ENCODE measurements around the gene SFTPB.

DNA sequence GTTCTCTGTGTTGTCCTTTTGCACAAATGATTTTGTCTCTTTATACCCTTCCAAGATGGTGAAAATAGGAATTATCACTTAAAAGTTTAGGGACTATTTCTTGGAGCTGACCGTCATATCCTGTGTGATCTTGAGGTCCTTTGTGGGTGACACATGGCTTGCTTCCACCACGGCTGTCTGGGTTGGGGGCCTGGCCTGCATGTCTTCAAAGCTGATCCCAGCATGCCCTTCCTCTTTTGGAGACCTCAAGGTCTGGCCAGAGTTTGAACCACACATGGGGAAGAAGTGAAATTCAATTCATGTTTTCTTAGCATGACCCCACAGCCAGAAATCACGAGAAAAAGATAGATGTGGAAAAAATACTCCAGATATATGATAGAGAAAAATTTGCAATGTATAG, 14.0 kb downstream of the SFTPB start:
- TF ChIP-seq, protein P1, sequence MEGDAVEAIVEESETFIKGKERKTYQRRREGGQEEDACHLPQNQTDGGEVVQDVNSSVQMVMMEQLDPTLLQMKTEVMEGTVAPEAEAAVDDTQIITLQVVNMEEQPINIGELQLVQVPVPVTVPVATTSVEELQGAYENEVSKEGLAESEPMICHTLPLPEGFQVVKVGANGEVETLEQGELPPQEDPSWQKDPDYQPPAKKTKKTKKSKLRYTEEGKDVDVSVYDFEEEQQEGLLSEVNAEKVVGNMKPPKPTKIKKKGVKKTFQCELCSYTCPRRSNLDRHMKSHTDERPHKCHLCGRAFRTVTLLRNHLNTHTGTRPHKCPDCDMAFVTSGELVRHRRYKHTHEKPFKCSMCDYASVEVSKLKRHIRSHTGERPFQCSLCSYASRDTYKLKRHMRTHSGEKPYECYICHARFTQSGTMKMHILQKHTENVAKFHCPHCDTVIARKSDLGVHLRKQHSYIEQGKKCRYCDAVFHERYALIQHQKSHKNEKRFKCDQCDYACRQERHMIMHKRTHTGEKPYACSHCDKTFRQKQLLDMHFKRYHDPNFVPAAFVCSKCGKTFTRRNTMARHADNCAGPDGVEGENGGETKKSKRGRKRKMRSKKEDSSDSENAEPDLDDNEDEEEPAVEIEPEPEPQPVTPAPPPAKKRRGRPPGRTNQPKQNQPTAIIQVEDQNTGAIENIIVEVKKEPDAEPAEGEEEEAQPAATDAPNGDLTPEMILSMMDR (conservative IDR thresholded peaks at IDR 0.05): no peak
- no peak for TF ChIP-seq EZH2 (IDR thresholded peaks at IDR 0.05; ENCODE audit: low read depth)

Data from PC-9 (cell line).